Fibroblast of lung (primary cell): ENCODE measurements around the gene PCSK5. TPM values are rescaled to one million over a fixed set of nuclear protein-coding genes. Genes with fewer than 3 reads are reported as not detected.
"Not testable (repeated sequence)": the region's sequence is repeated elsewhere in the genome, so short reads cannot be mapped to it uniquely, and the experiment has no call there.

ENCODE experiments used
- DNase-seq, 2 donors: peaks; one replicate each; pipeline versions ENCODE4 v3.0.0 to v3.0.0-alpha.2; 2010; ENCODE audit warnings: low read depth in 2 of 2
- H2AFZ ChIP-seq: 2 replicates; pipeline ENCODE4 v1.5.1; 2012; ENCODE audit warnings: low read length, control low read depth, inconsistent platforms
- H3K27ac ChIP-seq: 2 replicates; pipeline ENCODE4 v1.5.1; 2011; ENCODE audit warnings: low read length, control low read depth; ENCODE audit not compliant: insufficient read depth
- H3K27me3 ChIP-seq: 2 replicates; pipeline ENCODE4 v1.5.1; 2011; ENCODE audit warnings: mild to moderate bottlenecking, low read length; ENCODE audit not compliant: control insufficient read depth, insufficient read depth
- H3K36me3 ChIP-seq: 2 replicates; pipeline ENCODE4 v1.5.1; 2011; ENCODE audit warnings: low read length; ENCODE audit not compliant: control insufficient read depth, insufficient read depth
- H3K4me1 ChIP-seq: 2 replicates; pipeline ENCODE4 v1.5.1; 2011; ENCODE audit warnings: low read length; ENCODE audit not compliant: control insufficient read depth, insufficient read depth; ENCODE audit errors: extremely low read depth
- H3K4me2 ChIP-seq: 2 replicates; pipeline ENCODE4 v1.5.1; 2011; ENCODE audit warnings: low read length, control low read depth; ENCODE audit not compliant: insufficient read depth; ENCODE audit errors: extremely low read depth
- H3K4me3 ChIP-seq, 4 experiments: fragments of 200-600 bp in 1 of 4; sonication (generic) in 1 of 4; replicated peaks in 1 of 4; 2 replicates each; pipeline ENCODE4 v1.5.1; 2011 to 2016; ENCODE audit warnings: low read length in 4 of 4, low read depth in 3 of 4, mild to moderate bottlenecking in 3 of 4, control low read depth in 2 of 4, inconsistent platforms in 1 of 4, mixed read lengths in 1 of 4; ENCODE audit not compliant: insufficient read depth in 1 of 4; ENCODE audit errors: control extremely low read depth in 1 of 4
- H3K79me2 ChIP-seq: 2 replicates; pipeline ENCODE4 v1.5.1; 2012; ENCODE audit warnings: mild to moderate bottlenecking, low read length, inconsistent platforms; ENCODE audit not compliant: control insufficient read depth, insufficient read depth
- H3K9ac ChIP-seq: 2 replicates; pipeline ENCODE4 v1.5.1; 2011; ENCODE audit warnings: mild to moderate bottlenecking, low read length, control low read depth; ENCODE audit not compliant: insufficient read depth
- H3K9me3 ChIP-seq: 2 replicates; pipeline ENCODE4 v1.5.1; 2012; ENCODE audit warnings: low read depth, low read length; ENCODE audit not compliant: control insufficient read depth, insufficient read depth
- H4K20me1 ChIP-seq: 2 replicates; pipeline ENCODE4 v1.5.1; 2011; ENCODE audit warnings: low read length; ENCODE audit not compliant: control insufficient read depth, insufficient read depth; ENCODE audit errors: extremely low read depth
- EZH2 ChIP-seq: IDR thresholded peaks from 2 replicates; pipeline ENCODE4 v1.5.1; 2012; ENCODE audit warnings: low read length, control low read depth, mild to moderate bottlenecking; ENCODE audit errors: missing control alignments
- polyA plus RNA-seq, 2 donors: library from polyadenylated mRNA; depleted of rRNA in 1 of 2; stranded (reverse) in 1 of 2; unstranded in 1 of 2; fragments of >200 nt; gene quantifications; 2 replicates each; pipeline ENCODE4 v1.2.1, GENCODE V29; 2011 to 2012; ENCODE audit warnings: missing spikeins in 1 of 2
- total RNA-seq: library from RNA; depleted of rRNA; stranded (reverse); fragments of >200 nt; gene quantifications from 2 replicates; pipeline ENCODE4 v1.2.1, GENCODE V29; 2014
- TF ChIP-seq, protein P1 (sequence below), 2 donors: IDR thresholded peaks in 1 of 2; conservative IDR thresholded peaks in 1 of 2; 1 replicate in 1 of 2; 2 replicates in 1 of 2; pipeline ENCODE4 v1.5.1; 2011 to 2012; ENCODE audit warnings: low read length in 2 of 2, control low read depth in 1 of 2, inconsistent platforms in 1 of 2, low read depth in 1 of 2, mild to moderate bottlenecking in 1 of 2

Gene PCSK5
- total and polyA plus RNA-seq, 2 donors (not counting 1 experiment from before 2014, with no cell fraction given): 3.1 to 4.8 TPM

DNA sequence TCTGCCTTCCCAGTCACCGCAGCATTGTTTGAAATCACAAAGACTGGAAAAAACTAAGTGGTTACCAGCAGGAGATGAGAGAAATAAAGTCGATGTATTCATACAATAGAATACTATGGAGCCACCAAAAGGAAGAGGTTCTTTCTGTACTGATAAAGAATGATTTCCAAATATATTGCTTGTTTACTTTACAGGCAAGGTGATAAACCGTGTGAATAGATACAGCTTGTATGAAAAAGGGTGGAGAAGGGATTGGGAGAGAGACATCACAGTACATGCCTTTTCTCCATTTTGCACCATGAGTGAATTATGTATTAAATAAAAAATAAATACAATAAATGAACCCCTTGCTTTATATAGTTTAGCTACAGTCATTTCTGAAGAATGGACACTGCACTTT lies 412.1 kb downstream of the PCSK5 start:
- Histone ChIP-seq H3K4me1 (no peaks in the 10 kb centered on the region), H3K27ac (no peak overlapping the region), H3K27me3 (no peaks in the 10 kb centered on the region), H3K36me3 (no peaks in the 10 kb centered on the region), H3K4me3 (no peak overlapping the region), H3K4me2 (no peak overlapping the region), H3K9me3 (no peaks in the 10 kb centered on the region), H4K20me1 (no peaks in the 10 kb centered on the region), H3K9ac (no peak overlapping the region), H3K79me2 (no peaks in the 10 kb centered on the region), H2AFZ (no peak overlapping the region)
- TF ChIP-seq, protein P1, sequence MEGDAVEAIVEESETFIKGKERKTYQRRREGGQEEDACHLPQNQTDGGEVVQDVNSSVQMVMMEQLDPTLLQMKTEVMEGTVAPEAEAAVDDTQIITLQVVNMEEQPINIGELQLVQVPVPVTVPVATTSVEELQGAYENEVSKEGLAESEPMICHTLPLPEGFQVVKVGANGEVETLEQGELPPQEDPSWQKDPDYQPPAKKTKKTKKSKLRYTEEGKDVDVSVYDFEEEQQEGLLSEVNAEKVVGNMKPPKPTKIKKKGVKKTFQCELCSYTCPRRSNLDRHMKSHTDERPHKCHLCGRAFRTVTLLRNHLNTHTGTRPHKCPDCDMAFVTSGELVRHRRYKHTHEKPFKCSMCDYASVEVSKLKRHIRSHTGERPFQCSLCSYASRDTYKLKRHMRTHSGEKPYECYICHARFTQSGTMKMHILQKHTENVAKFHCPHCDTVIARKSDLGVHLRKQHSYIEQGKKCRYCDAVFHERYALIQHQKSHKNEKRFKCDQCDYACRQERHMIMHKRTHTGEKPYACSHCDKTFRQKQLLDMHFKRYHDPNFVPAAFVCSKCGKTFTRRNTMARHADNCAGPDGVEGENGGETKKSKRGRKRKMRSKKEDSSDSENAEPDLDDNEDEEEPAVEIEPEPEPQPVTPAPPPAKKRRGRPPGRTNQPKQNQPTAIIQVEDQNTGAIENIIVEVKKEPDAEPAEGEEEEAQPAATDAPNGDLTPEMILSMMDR (conservative IDR thresholded peaks at IDR 0.05 in 1 of 2, IDR thresholded peaks at IDR 0.05 in 1 of 2; ENCODE audit: low read depth in 1 of 2, low read length in 2 of 2): no peak
- no peak for TF ChIP-seq EZH2
- no peak for DNase-seq

DNA sequence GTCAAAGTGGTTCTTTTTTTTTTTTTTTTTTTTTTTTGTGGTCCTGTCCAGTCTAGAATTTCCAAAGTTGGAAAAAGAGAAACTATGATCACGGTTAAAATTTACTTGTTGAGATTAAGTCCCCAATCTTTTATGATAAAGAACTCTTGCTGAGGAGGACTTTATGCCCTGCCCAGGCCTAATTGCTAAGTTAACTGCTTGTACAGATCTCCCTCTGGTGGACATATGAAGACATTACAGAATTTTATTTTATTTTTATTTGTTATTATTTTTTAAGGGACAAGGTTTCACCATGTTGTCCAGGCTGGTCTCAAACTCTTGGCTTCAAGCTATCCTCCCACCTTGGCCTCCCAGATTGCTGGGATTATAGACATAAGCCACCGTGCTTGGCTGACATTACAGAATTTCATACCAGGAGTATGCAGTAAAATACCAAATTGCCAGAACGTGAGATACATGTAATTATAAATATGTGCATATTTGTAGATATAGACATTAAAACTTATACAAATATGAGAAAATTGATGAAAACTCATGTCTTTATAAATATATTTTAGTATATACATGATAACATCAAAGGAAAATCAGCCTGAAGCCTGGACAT lies 412.6 kb downstream of the PCSK5 start:
- no peak overlapping the region for H3K27ac ChIP-seq
- H3K4me1 ChIP-seq: no peaks in the 10 kb centered on the region
- no peaks in the 10 kb centered on the region for H3K9me3 ChIP-seq
- no peak overlapping the region for H2AFZ ChIP-seq
- peak; percentile 47 to 81 for DNase-seq
- H3K27me3 ChIP-seq: no peaks in the 10 kb centered on the region
- H4K20me1 ChIP-seq: no peaks in the 10 kb centered on the region
- H3K36me3 ChIP-seq: no peaks in the 10 kb centered on the region
- H3K4me3 ChIP-seq: no peak overlapping the region
- no peak overlapping the region for H3K9ac ChIP-seq
- no peak overlapping the region for H3K4me2 ChIP-seq
- H3K79me2 ChIP-seq: no peaks in the 10 kb centered on the region
- TF ChIP-seq, protein P1 (conservative IDR thresholded peaks at IDR 0.05 in 1 of 2, IDR thresholded peaks at IDR 0.05 in 1 of 2; ENCODE audit: low read depth in 1 of 2, low read length in 2 of 2): peak; percentile 55 to 59
- TF ChIP-seq EZH2: no peak

DNA sequence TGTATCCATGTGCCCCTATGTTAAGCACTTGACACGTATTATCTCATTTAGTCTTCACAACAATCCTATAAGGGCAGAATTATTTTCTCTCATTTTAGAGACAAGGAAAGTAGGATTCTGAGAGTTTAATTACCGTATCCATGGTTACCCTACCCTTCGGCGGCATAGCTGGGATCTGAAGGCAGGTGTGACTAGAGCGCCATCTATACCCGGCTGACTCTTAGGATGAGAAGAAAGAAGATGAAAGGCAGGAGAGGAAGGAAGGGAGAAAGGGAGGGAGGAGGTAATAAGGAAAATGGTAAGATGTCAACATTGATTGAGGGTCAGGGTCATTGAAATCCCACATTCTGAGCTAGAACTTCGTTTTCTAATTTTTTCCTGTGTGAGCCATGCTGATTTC lies 416.6 kb downstream of the PCSK5 start:
- not testable (repeated sequence) for H3K4me2 ChIP-seq, H3K27ac ChIP-seq, H3K79me2 ChIP-seq, H3K9ac ChIP-seq, H4K20me1 ChIP-seq, H3K36me3 ChIP-seq, H3K4me1 ChIP-seq, H3K27me3 ChIP-seq, H2AFZ ChIP-seq, H3K9me3 ChIP-seq, H3K4me3 ChIP-seq
- TF ChIP-seq, protein P1 (conservative IDR thresholded peaks at IDR 0.05 in 1 of 2, IDR thresholded peaks at IDR 0.05 in 1 of 2; ENCODE audit: low read depth in 1 of 2, low read length in 2 of 2): peak in 1 of 2 donors; percentile 23
- peak in 1 of 2 donors; percentile 13 for DNase-seq
